Hematopoietic multipotent progenitor cell treated with erythropoietin and hydrocortisone succinate and interleukin-3 and kit ligand, for 15 days (in vitro differentiated cells): ENCODE measurements around the gene CEL.

Source experiments
- DNase-seq: peaks from one replicate; pipeline ENCODE4 v3.0.0-alpha.2; 2015; ENCODE audit warnings: low spot score

The CEL gene

GRCh38 chr9:133118179-133118520 is 56.4 kb downstream of the CEL start:
- no peak for DNase-seq

- no peak for DNase-seq
Measured at GRCh38 chr9:133118568-133118967, 56.8 kb downstream of the CEL start.

- no peak for DNase-seq
Measured at GRCh38 chr9:133119103-133119845, 57.5 kb downstream of the CEL start.

DNA sequence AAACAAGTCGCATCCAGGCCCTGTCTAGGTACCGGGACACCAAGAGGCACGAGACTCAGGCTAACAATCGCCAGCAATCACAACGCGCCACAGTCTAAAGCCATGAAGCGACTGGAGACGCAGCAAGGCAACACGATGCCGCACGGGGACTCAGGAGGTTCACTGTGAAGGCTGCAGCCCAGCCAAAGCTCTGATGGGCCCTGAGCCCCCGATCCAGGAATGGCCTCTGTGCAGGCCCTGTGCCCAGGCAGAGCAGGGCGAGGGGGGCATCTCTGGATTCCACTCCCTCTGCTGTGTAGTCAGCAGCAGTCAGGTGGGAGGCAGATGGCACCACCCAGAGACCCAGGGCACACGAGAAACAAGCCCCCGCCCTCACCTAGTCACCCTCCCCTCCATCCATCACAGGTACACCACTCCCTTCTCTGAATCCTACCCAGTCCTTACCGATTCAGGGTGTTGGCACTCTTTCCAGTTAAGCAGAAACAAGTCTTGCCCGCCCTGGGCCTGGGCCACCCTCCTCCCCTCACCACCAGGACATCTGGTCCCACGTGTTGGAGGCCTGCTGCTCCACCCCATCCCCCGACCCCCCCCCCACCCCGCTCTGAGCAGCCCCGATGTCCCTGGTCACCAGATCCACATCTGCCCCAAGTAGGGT is 58.2 kb downstream of the CEL start:
- no peak for DNase-seq

DNA sequence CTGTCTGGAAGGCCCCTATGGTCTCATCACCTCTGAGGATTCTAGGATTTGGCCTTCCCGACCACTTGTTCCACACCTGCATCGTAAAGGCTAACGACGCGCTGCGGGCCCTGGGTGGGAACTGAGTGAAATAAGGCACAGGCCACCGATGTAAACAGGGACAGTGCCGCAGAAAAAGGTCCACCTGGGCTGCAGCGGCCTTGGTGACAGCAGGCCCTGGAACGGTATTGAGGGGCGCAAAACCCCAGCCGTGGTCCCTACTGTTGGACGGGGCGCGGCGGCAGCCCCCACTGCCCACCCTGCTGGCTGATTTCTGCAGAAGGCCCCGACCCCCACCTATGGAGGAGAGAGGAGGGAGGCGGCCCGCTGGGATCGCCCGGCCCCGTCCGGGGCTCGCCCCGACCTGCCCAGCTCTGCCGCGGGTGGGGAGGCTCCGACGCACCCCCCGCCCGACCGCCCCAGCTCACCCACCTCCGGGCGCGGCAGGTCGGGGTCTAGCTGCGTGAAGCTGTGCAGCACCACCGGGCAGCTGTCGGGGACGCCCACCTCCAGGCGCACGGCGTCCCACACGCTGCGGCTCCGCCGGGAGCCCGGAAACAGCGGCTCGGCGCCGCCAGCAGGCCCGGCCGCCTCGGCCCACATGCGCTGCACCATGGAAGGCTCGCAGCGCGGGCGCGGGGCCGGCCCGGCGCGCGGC is 58.9 kb downstream of the CEL start:
- DNase-seq: no peak
